HCT116 (cell line): Measurements from ENCODE around the gene MRPL50. TPM values are rescaled to one million over a fixed set of nuclear protein-coding genes. Genes with fewer than 3 reads are reported as not detected.

Source experiments
- ATAC-seq: fragments of 200-7000 bp; cut with Tn5 transposase; 2 replicates; pipeline ENCODE4 v1.9.1; 2020; ENCODE audit warnings: mild to moderate bottlenecking, moderate library complexity
- BruUV-seq: library from RNA; stranded (reverse); fragments of 400-500 nt; replicated peaks from 2 replicates; lab custom pipeline; 2021; lab: Mats Ljungman, UMichigan
- CTCF ChIA-PET: fragments of 300-600 bp; sonication (Branson Sonifier 250); formaldehyde crosslinking; loops from one replicate; lab custom pipeline; 2021; ENCODE audit warnings: antibody characterized with exemption; lab: Charles Lee
- POLR2A ChIA-PET: fragments of 300-600, 350-600 bp; sonication (Branson Sonifier 250); formaldehyde crosslinking; loops from one replicate; lab custom pipeline; 2021; ENCODE audit warnings: antibody characterized with exemption; lab: Charles Lee
- RAD21 ChIA-PET, 2 experiments: fragments of 300-600 bp; sonication (Branson Sonifier 250); formaldehyde crosslinking; loops; one replicate each; lab custom pipeline; 2023; ENCODE audit warnings: low total read pairs in 2 of 2; ENCODE audit not compliant: uncharacterized antibody in 2 of 2, unreplicated experiment in 2 of 2, low non-redundant PET in 1 of 2; lab: Charles Lee
- DNase-seq: peaks from one replicate; pipeline ENCODE4 v3.0.0-alpha.2; 2010; ENCODE audit warnings: low read depth, low spot score
- H2AFZ ChIP-seq: fragments of 200-600 bp; shearing (Covaris generic), sonication (generic); 2 replicates; pipeline ENCODE4 v1.6.1; 2017; ENCODE audit warnings: low read depth, mixed run types, mixed read lengths, antibody characterized with exemption, low read length; ENCODE audit not compliant: poor library complexity, severe bottlenecking
- H3K27ac ChIP-seq: 2 replicates; pipeline ENCODE4 v1.5.1; 2012; ENCODE audit warnings: low read depth, low read length
- H3K27me3 ChIP-seq: fragments of 200-600 bp; sonication (generic); 2 replicates; pipeline ENCODE4 v1.6.1; 2016; ENCODE audit warnings: mixed run types, low read length, mixed read lengths; ENCODE audit not compliant: insufficient read depth
- H3K36me3 ChIP-seq, 2 experiments: fragments of 200-500 bp in 1 of 2; fragments of 200-600 bp in 1 of 2; sonication (Bioruptor generic) in 1 of 2; sonication (generic) in 1 of 2; 2 replicates each; pipeline versions ENCODE4 v1.5.1 to v1.6.1; 2014 to 2016; ENCODE audit warnings: low read length in 2 of 2, inconsistent platforms in 1 of 2, mixed read lengths in 1 of 2, mixed run types in 1 of 2; ENCODE audit not compliant: insufficient read depth in 2 of 2, control insufficient read depth in 1 of 2
- H3K4me1 ChIP-seq, 2 experiments: fragments of 200-600 bp in 1 of 2; sonication (generic) in 1 of 2; 2 replicates each; pipeline versions ENCODE4 v1.5.1 to v1.6.1; 2012 to 2017; ENCODE audit warnings: low read length in 2 of 2, inconsistent platforms in 1 of 2, mild to moderate bottlenecking in 1 of 2, mixed read lengths in 1 of 2, mixed run types in 1 of 2, moderate library complexity in 1 of 2; ENCODE audit not compliant: insufficient read depth in 2 of 2, control insufficient read depth in 1 of 2
- H3K4me2 ChIP-seq: fragments of 200-600 bp; sonication (generic); 2 replicates; pipeline ENCODE4 v1.6.1; 2017; ENCODE audit warnings: mixed run types, low read length, mixed read lengths
- H3K4me3 ChIP-seq, 2 experiments: fragments of 200-600 bp in 1 of 2; sonication (generic) in 1 of 2; replicated peaks in 1 of 2; 2 replicates each; pipeline ENCODE4 v1.5.1; 2011 to 2016; ENCODE audit warnings: low read length in 2 of 2, control low read depth in 1 of 2, low read depth in 1 of 2, mild to moderate bottlenecking in 1 of 2, mixed read lengths in 1 of 2, mixed run types in 1 of 2
- H3K79me2 ChIP-seq: fragments of 200-600 bp; sonication (generic); 2 replicates; pipeline ENCODE4 v1.6.1; 2017; ENCODE audit warnings: mild to moderate bottlenecking, mixed run types, low read length, moderate library complexity, mixed read lengths; ENCODE audit not compliant: insufficient read depth
- H3K9ac ChIP-seq: fragments of 200-600 bp; sonication (generic); 2 replicates; pipeline ENCODE4 v1.6.1; 2016; ENCODE audit warnings: low read length, mixed read lengths
- H3K9me2 ChIP-seq: fragments of 200-600 bp; sonication (generic), shearing (Covaris generic); 2 replicates; pipeline ENCODE4 v1.6.1; 2017; ENCODE audit warnings: mixed run types, mild to moderate bottlenecking, moderate library complexity; ENCODE audit not compliant: insufficient read depth
- H3K9me3 ChIP-seq, 2 experiments: fragments of 200-500 bp in 1 of 2; fragments of 200-600 bp in 1 of 2; sonication (Bioruptor generic) in 1 of 2; sonication (generic) in 1 of 2; 2 replicates each; pipeline ENCODE4 v1.6.1; 2014 to 2017; ENCODE audit warnings: low read length in 2 of 2, mixed read lengths in 2 of 2, inconsistent platforms in 1 of 2, low read depth in 1 of 2, mild to moderate bottlenecking in 1 of 2, mixed run types in 1 of 2, moderate library complexity in 1 of 2; ENCODE audit not compliant: control insufficient read depth in 1 of 2, insufficient read depth in 1 of 2
- H4K20me1 ChIP-seq: fragments of 200-600 bp; sonication (generic), shearing (Covaris generic); 2 replicates; pipeline ENCODE4 v1.6.1; 2017; ENCODE audit warnings: mixed run types, mild to moderate bottlenecking, moderate library complexity; ENCODE audit not compliant: insufficient read depth
- CEBPB ChIP-seq: IDR thresholded peaks from 2 replicates; pipeline ENCODE4 v1.6.1; 2012; ENCODE audit warnings: low read depth
- EGR1 ChIP-seq: IDR thresholded peaks from 2 replicates; pipeline ENCODE4 v1.6.1; 2012; ENCODE audit warnings: low read depth
- ELF1 ChIP-seq: IDR thresholded peaks from 2 replicates; pipeline ENCODE4 v1.6.1; 2012; ENCODE audit warnings: low read depth, borderline replicate concordance
- FOSL1 ChIP-seq: IDR thresholded peaks from 2 replicates; pipeline ENCODE4 v1.6.1; 2012; ENCODE audit warnings: low read depth
- POLR2A ChIP-seq: IDR thresholded peaks from 2 replicates; pipeline ENCODE4 v1.7.0; 2011; ENCODE audit warnings: borderline replicate concordance; ENCODE audit not compliant: insufficient read depth, insufficient read length; ENCODE audit errors: extremely low read depth
- POLR2AphosphoS5 ChIP-seq: IDR thresholded peaks from 2 replicates; pipeline ENCODE4 v1.6.1; 2011; ENCODE audit warnings: mild to moderate bottlenecking, low read depth, low read length, moderate library complexity
- RAD21 ChIP-seq: IDR thresholded peaks from 2 replicates; pipeline ENCODE4 v1.6.1; 2012; ENCODE audit warnings: low read depth, mild to moderate bottlenecking
- SRF ChIP-seq: IDR thresholded peaks from 2 replicates; pipeline ENCODE4 v1.6.1; 2012; ENCODE audit warnings: low read depth
- ZNF274 ChIP-seq: fragments of 200-500 bp; sonication (Bioruptor generic); IDR thresholded peaks from 2 replicates; pipeline ENCODE4 v1.6.1; 2014; ENCODE audit warnings: mild to moderate bottlenecking, low read depth, low read length, inconsistent platforms
- intact Hi-C: fragments of 100-400 bp; cut with micrococcal nuclease; formaldehyde crosslinking; loops from 2 replicates; pipeline ENCODE4 v1.10.0; 2022
- total RNA-seq: library from RNA; stranded (reverse); gene quantifications from one replicate; pipeline ENCODE4 v1.2.1, GENCODE V29; 2021; ENCODE audit not compliant: unreplicated experiment
- TF ChIP-seq, protein P1 (sequence below): IDR thresholded peaks from 2 replicates; pipeline ENCODE4 v1.6.1; 2012
- TF ChIP-seq, protein P2 (sequence below), 3 experiments: fragments of 200-600 bp in 1 of 3; sonication (generic) in 1 of 3; IDR thresholded peaks in 2 of 3; conservative IDR thresholded peaks in 1 of 3; 2 replicates each; pipeline ENCODE4 v1.5.1; 2012 to 2017; ENCODE audit warnings: low read depth in 2 of 3, low read length in 2 of 3, antibody characterized with exemption in 1 of 3, borderline replicate concordance in 1 of 3, control low read depth in 1 of 3, mild to moderate bottlenecking in 1 of 3, mixed read lengths in 1 of 3, mixed run types in 1 of 3, moderate library complexity in 1 of 3; ENCODE audit not compliant: insufficient read depth in 1 of 3

MRPL50 gene
- total RNA-seq, 1 experiment from 2014 or later = 14.6 TPM

DNA sequence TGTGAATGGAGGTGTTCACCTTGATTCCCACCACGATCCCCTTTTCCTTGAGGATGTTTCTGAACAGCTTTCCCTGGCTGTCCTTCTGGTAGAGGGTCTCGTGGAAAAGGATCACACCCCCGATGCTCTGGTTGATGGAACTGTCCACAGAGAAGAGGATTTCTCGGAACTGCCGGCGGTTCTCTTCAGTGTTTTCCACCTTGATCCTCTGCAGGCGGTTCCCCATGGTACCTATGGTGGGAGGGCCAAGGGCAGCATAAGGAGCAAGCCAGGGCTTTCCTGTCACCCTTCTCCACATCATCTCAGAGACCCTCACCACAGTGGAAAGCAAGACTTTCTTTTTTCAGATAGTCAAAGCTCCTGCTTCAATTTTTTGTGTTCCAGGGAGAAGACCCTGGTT lies 31.3 kb upstream of the MRPL50 start:
- ATAC-seq (no peak), DNase-seq (no peak)
- Histone ChIP-seq H3K9me3 (no peaks in the 10 kb centered on the region), H3K79me2 (no peaks in the 10 kb centered on the region), H3K9ac (no peak overlapping the region), H3K9me2 (no peaks in the 10 kb centered on the region), H3K4me1 (no peaks in the 10 kb centered on the region), H2AFZ (no peak overlapping the region), H3K27me3 (peaks cover 10% of the 10 kb centered on the region), H3K4me2 (no peak overlapping the region), H3K36me3 (no peaks in the 10 kb centered on the region), H3K27ac (no peak overlapping the region), H4K20me1 (no peaks in the 10 kb centered on the region), H3K4me3 (no peak overlapping the region)
- ChIA-PET POLR2A (no interaction called here), RAD21 (no interaction called here), CTCF (no interaction called here)
- intact Hi-C loops = no loop called here
- no peak for TF ChIP-seq POLR2A
- TF ChIP-seq, protein P1, sequence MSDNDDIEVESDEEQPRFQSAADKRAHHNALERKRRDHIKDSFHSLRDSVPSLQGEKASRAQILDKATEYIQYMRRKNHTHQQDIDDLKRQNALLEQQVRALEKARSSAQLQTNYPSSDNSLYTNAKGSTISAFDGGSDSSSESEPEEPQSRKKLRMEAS = no peak
- TF ChIP-seq POLR2AphosphoS5 = no peak
- TF ChIP-seq FOSL1 = no peak
- no peak for TF ChIP-seq ELF1
- TF ChIP-seq RAD21 = no peak
- no peak for TF ChIP-seq EGR1
- TF ChIP-seq, protein P2, sequence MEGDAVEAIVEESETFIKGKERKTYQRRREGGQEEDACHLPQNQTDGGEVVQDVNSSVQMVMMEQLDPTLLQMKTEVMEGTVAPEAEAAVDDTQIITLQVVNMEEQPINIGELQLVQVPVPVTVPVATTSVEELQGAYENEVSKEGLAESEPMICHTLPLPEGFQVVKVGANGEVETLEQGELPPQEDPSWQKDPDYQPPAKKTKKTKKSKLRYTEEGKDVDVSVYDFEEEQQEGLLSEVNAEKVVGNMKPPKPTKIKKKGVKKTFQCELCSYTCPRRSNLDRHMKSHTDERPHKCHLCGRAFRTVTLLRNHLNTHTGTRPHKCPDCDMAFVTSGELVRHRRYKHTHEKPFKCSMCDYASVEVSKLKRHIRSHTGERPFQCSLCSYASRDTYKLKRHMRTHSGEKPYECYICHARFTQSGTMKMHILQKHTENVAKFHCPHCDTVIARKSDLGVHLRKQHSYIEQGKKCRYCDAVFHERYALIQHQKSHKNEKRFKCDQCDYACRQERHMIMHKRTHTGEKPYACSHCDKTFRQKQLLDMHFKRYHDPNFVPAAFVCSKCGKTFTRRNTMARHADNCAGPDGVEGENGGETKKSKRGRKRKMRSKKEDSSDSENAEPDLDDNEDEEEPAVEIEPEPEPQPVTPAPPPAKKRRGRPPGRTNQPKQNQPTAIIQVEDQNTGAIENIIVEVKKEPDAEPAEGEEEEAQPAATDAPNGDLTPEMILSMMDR (IDR thresholded peaks at IDR 0.05 in 2 of 3, conservative IDR thresholded peaks at IDR 0.05 in 1 of 3; ENCODE audit: borderline replicate concordance in 1 of 3, insufficient read depth in 1 of 3, low read depth in 2 of 3, low read length in 2 of 3) = no peak
- TF ChIP-seq SRF = no peak
- no TSS peak for BruUV-seq

DNA sequence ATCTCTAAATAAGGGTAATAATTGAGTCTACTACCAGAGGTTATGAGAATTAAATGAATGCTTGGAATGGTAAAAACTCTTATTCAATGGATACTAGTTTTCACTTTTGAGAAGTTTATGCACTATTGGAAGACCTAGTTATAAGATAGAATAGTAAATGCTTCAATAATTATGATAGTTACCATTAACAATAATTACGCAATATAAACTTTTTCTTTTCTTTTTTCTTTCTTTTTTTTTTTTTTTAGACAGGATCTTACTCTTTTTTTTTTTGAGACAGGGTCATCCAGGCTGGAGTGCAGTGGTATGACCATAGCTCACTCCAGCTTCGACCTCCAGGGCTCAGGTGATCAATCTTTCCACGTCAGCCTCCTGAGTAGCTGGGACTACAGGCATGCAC lies 30.5 kb upstream of the MRPL50 start:
- Histone ChIP-seq H3K79me2 (no peaks in the 10 kb centered on the region), H3K27me3 (peaks cover 10% of the 10 kb centered on the region), H3K9me2 (no peaks in the 10 kb centered on the region), H3K9me3 (no peaks in the 10 kb centered on the region), H3K36me3 (no peaks in the 10 kb centered on the region), H4K20me1 (no peaks in the 10 kb centered on the region), H2AFZ (no peak overlapping the region), H3K4me3 (no peak overlapping the region), H3K9ac (no peak overlapping the region), H3K27ac (no peak overlapping the region), H3K4me2 (no peak overlapping the region), H3K4me1 (no peaks in the 10 kb centered on the region)
- TF ChIP-seq POLR2A (no peak), RAD21 (no peak), POLR2AphosphoS5 (no peak), ZNF274 (no peak), CEBPB (no peak)
- CTCF ChIA-PET = no interaction called here
- RAD21 ChIA-PET = no interaction called here
- intact Hi-C loops = no loop called here
- no peak for DNase-seq
- BruUV-seq = no TSS peak
- POLR2A ChIA-PET = no interaction called here
- no peak for ATAC-seq
